Myocyte (in vitro differentiated cells): ENCODE data around the gene FARP2. TPM values are rescaled to one million over a fixed set of nuclear protein-coding genes. Genes with fewer than 3 reads are reported as not detected.

Source experiments
- DNase-seq: peaks from one replicate; pipeline ENCODE4 v3.0.0-alpha.2; 2012; ENCODE audit warnings: low read depth
- total RNA-seq: library from RNA; depleted of rRNA; stranded (reverse); fragments of >200 nt; gene quantifications from 2 replicates; pipeline ENCODE4 v1.2.3, GENCODE V29; 2014

FARP2 gene
- total RNA-seq, 1 donor from 2014 or later, result 28.7 TPM

GRCh38 chr2:241483305-241483704 lies 127.2 kb downstream of the FARP2 start:
- no peak for DNase-seq

GRCh38 chr2:241485172-241485911 lies 129.3 kb downstream of the FARP2 start:
- no peak for DNase-seq

- DNase-seq, result no peak
These were observed 133.0 kb downstream of the FARP2 start for GRCh38 chr2:241489088-241489487.

GRCh38 chr2:241489733-241490680 lies 133.9 kb downstream of the FARP2 start:
- DNase-seq, result peak; percentile 83

- DNase-seq, result peak; percentile 62
These were observed 134.9 kb downstream of the FARP2 start for GRCh38 chr2:241490825-241491506.

- peak; percentile 87 for DNase-seq
These were observed 135.6 kb downstream of the FARP2 start for GRCh38 chr2:241491549-241492173.

GRCh38 chr2:241492174-241492565 lies 136.1 kb downstream of the FARP2 start:
- no peak for DNase-seq

GRCh38 chr2:241493092-241493491 lies 137.0 kb downstream of the FARP2 start:
- no peak for DNase-seq

GRCh38 chr2:241494311-241494908 lies 138.3 kb downstream of the FARP2 start:
- no peak for DNase-seq

GRCh38 chr2:241495172-241496002 lies 139.3 kb downstream of the FARP2 start:
- DNase-seq, result no peak

- DNase-seq, result no peak
These were observed 140.1 kb downstream of the FARP2 start for GRCh38 chr2:241496003-241496707.

- no peak for DNase-seq
These were observed 141.1 kb downstream of the FARP2 start for GRCh38 chr2:241496904-241497877.

GRCh38 chr2:241498115-241499070 lies 142.3 kb downstream of the FARP2 start:
- DNase-seq, result no peak

GRCh38 chr2:241499146-241499965 lies 143.3 kb downstream of the FARP2 start:
- DNase-seq, result peak; percentile 83

GRCh38 chr2:241500016-241500415 lies 143.9 kb downstream of the FARP2 start:
- DNase-seq, result no peak

GRCh38 chr2:241500431-241500975 lies 144.4 kb downstream of the FARP2 start:
- DNase-seq, result no peak
